Spleen (tissue), 13 donors: ENCODE data around the gene PIAS4. TPM values are rescaled to one million over a fixed set of nuclear protein-coding genes. Genes with fewer than 3 reads are reported as not detected.

ENCODE experiments used
- DNase-seq: peaks from one replicate; pipeline ENCODE4 v3.0.0-alpha.2; 2020
- H3K27ac ChIP-seq, 8 donors: fragments of 200-600 bp; sonication (generic) in 7 of 8; 1 replicate in 4 of 8; 2 replicates in 4 of 8; pipeline versions ENCODE4 v1.5.0 to v1.8.0; 2016 to 2021; ENCODE audit warnings: inconsistent platforms in 4 of 8, mild to moderate bottlenecking in 4 of 8, moderate library complexity in 1 of 8
- H3K27me3 ChIP-seq, 7 donors: fragments of 200-600 bp; sonication (generic) in 6 of 7; replicated peaks in 1 of 7; 1 replicate in 4 of 7; 2 replicates in 3 of 7; pipeline versions ENCODE4 v1.5.0 to v1.8.0; 2016 to 2021; ENCODE audit warnings: inconsistent platforms in 3 of 7, mild to moderate bottlenecking in 1 of 7
- H3K36me3 ChIP-seq, 6 donors: fragments of 200-600 bp; sonication (generic) in 5 of 6; 1 replicate in 4 of 6; 2 replicates in 2 of 6; pipeline versions ENCODE4 v1.5.0 to v1.8.0; 2016 to 2021; ENCODE audit warnings: inconsistent platforms in 2 of 6
- H3K4me1 ChIP-seq, 6 donors: fragments of 200-600 bp; sonication (generic) in 5 of 6; 1 replicate in 3 of 6; 2 replicates in 3 of 6; pipeline versions ENCODE4 v1.5.0 to v1.8.0; 2016 to 2021; ENCODE audit warnings: inconsistent platforms in 3 of 6
- H3K4me3 ChIP-seq, 8 donors: fragments of 200-600 bp; sonication (generic) in 7 of 8; 1 replicate in 4 of 8; 2 replicates in 4 of 8; pipeline versions ENCODE4 v1.5.0 to v1.8.0; 2016 to 2021; ENCODE audit warnings: inconsistent platforms in 4 of 8, mild to moderate bottlenecking in 4 of 8, moderate library complexity in 2 of 8
- H3K9me3 ChIP-seq, 8 donors: fragments of 200-600 bp; sonication (generic) in 7 of 8; 1 replicate in 4 of 8; 2 replicates in 4 of 8; pipeline versions ENCODE4 v1.5.0 to v1.8.0; 2016 to 2021; ENCODE audit warnings: inconsistent platforms in 4 of 8
- POLR2A ChIP-seq, 3 donors: fragments of 450-650 bp; IDR thresholded peaks; one replicate each; pipeline ENCODE4 v1.5.1; 2017; ENCODE audit warnings: antibody characterized with exemption in 3 of 3, mild to moderate bottlenecking in 1 of 3
- POLR2AphosphoS5 ChIP-seq, 3 donors: sonication (generic); formaldehyde crosslinking; IDR thresholded peaks; one replicate each; pipeline ENCODE4 v1.5.1; 2017; ENCODE audit warnings: antibody characterized with exemption in 3 of 3
- WGBS, 5 donors: extraction: QIAGEN DNeasy Blood & Tissue Kit in 3 of 5; methylation state at CpG; one replicate each; pipeline versions ENCODE4 v1.1.5 to v1.1.7; 2013 to 2018; 5-methylcytosine and 5-hydroxymethylcytosine counted together
- intact Hi-C: fragments of 100-400 bp; cut with DNase I; formaldehyde crosslinking; loops from one replicate; pipeline ENCODE4 v1.15.0; 2023; ENCODE audit warnings: low total_unique reads
- long read RNA-seq, 2 donors: transcript quantifications; one replicate each; lab custom pipeline, GENCODE V29; 2026
- polyA plus RNA-seq, 3 donors: library from polyadenylated mRNA; stranded (reverse); fragments of 200-250 nt; gene quantifications; one replicate each; pipeline ENCODE4 v1.2.1, GENCODE V29; 2013
- total RNA-seq, 7 donors: library from RNA; depleted of rRNA in 3 of 7; stranded (reverse); fragments of >200 nt in 3 of 7; fragmentation: NEBNext Ultra II Directional in 4 of 7; extraction: Animal tissue kit (Norgen Biotek cat#: 25700) in 4 of 7; gene quantifications; one replicate each; pipeline versions ENCODE4 v1.1.0 to v1.2.1, GENCODE V29; 2016 to 2021
- TF ChIP-seq, protein P1 (sequence below), 11 experiments: fragments of 200-600 bp in 7 of 11; fragments of 450-650 bp in 4 of 11; sonication (generic) in 4 of 11; IDR thresholded peaks in 8 of 11; conservative IDR thresholded peaks in 3 of 11; 1 replicate in 7 of 11; 2 replicates in 4 of 11; pipeline versions ENCODE4 v1.4.0 to v1.8.0; 2016 to 2021; ENCODE audit warnings: antibody characterized with exemption in 11 of 11, inconsistent platforms in 4 of 11, mild to moderate bottlenecking in 1 of 11
- donor health status: healthy with polysubstance abuse.
- donor health status: DM: no; HTN: no; CAD: no; lungs with moderate emphysema.
- donor health status: DM: no; HTN: no; CAD: no.
- donor health status: Bipolar disorder and iron deficiency.
- donor health status: healthy.
- donor health status: DM: no; HTN: no; CAD: no.
- donor health status: DM: yes; HTN: yes; CAD: no.

PIAS4 gene, protein sequence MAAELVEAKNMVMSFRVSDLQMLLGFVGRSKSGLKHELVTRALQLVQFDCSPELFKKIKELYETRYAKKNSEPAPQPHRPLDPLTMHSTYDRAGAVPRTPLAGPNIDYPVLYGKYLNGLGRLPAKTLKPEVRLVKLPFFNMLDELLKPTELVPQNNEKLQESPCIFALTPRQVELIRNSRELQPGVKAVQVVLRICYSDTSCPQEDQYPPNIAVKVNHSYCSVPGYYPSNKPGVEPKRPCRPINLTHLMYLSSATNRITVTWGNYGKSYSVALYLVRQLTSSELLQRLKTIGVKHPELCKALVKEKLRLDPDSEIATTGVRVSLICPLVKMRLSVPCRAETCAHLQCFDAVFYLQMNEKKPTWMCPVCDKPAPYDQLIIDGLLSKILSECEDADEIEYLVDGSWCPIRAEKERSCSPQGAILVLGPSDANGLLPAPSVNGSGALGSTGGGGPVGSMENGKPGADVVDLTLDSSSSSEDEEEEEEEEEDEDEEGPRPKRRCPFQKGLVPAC
- 10 to 100 TPM; 16.4 to 30.5 (median 29.0) TPM for total RNA-seq
- 10 to 100 TPM in 1 of 3 donors, 1 to 10 TPM in 2; 6.2 to 13.9 (median 6.4) TPM for polyA plus RNA-seq
- long read RNA-seq, donor 1, transcript PIAS4-201 (11 exons, 3,159 nt) = major isoform, 5 of 11 reads
- long read RNA-seq, donor 1, partial matches to known transcripts = 6 of 11 reads
- long read RNA-seq, donor 1, other reads (novel, unspliced or antisense) = 0 of 11 reads
- long read RNA-seq, donor 2, transcript PIAS4-201 (11 exons, 3,159 nt) = major isoform, 5 of 5 reads
- long read RNA-seq, donor 2, partial matches to known transcripts = 0 of 5 reads
- long read RNA-seq, donor 2, other reads (novel, unspliced or antisense) = 0 of 5 reads

DNA sequence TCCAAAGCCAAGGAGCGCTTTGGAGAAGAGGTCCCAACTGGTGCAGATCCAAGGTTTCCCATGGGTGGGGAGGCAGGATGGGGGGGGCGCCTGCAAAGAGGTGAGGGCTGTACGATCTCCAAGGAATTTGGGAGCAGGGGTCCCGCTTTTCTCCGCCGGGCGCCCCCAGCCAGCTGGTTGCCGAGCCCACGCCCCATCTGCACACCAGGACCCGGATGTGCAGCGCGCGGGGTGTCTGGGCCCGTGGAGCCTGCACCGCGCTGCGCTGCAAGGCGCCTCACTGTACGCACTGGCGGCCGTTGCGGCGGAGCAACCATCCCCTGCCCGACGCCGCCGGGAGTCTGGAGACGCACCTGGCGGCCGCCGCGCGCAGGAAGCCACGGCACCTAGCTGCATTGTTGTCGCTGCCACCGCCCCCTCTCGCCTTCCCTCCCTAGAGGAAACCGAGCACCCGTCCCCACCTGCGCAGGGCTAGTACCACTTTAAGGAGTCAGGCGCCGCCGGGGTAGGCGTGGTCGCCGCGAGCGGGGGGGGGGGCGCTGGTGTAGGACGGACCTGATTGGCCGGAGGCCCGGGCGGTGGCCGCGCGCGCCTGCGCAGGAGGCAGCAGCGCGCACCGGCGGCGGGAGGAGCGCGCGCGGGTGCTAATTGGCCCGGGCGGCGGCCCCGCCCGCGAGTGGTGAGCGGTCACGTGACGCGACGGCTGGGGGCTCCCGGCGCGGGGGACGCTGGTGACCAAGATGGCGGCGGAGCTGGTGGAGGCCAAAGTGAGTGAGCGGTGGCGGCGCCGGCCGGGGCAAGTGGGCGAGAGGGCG lies at the start of gene PIAS4:
PIAS4 (plus strand) TSS at position 716 of the 815 bp plus-strand sequence; CDS start at position 741, 25 bp downstream.
- peak within 1 kb of the TSS; percentile 70 to 93 (median 88) for H3K27ac ChIP-seq
- peak; percentile 99 for DNase-seq
- H3K9me3 ChIP-seq = no peaks in the 10 kb centered on the region
- no peaks in the 10 kb centered on the region for H3K27me3 ChIP-seq
- intact Hi-C loops = loop anchor here (10.0 kb wide), 1 partner anchor 58 kb away; the partner anchor contains the start of gene ZBTB7A
- peak in 1 of 3 donors; percentile 58 for TF ChIP-seq POLR2A (IDR thresholded peaks at IDR 0.05)
- TF ChIP-seq, protein P1, sequence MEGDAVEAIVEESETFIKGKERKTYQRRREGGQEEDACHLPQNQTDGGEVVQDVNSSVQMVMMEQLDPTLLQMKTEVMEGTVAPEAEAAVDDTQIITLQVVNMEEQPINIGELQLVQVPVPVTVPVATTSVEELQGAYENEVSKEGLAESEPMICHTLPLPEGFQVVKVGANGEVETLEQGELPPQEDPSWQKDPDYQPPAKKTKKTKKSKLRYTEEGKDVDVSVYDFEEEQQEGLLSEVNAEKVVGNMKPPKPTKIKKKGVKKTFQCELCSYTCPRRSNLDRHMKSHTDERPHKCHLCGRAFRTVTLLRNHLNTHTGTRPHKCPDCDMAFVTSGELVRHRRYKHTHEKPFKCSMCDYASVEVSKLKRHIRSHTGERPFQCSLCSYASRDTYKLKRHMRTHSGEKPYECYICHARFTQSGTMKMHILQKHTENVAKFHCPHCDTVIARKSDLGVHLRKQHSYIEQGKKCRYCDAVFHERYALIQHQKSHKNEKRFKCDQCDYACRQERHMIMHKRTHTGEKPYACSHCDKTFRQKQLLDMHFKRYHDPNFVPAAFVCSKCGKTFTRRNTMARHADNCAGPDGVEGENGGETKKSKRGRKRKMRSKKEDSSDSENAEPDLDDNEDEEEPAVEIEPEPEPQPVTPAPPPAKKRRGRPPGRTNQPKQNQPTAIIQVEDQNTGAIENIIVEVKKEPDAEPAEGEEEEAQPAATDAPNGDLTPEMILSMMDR (IDR thresholded peaks at IDR 0.05 in 8 of 11, conservative IDR thresholded peaks at IDR 0.05 in 3 of 11) = peak in 5 of 11 experiments; percentile 10 to 42 (median 34)
- peak; percentile 84 to 89 (median 88) for TF ChIP-seq POLR2AphosphoS5 (IDR thresholded peaks at IDR 0.05)
- peak within 1 kb of the TSS; percentile 58 to 100 (median 96) for H3K4me3 ChIP-seq
- H3K36me3 ChIP-seq = peaks cover 0 to 22% (median 5%) of the 10 kb centered on the region in 6 donors
- 0 to 1% (median 1%) methylated on average over 24 to 91 of the region's 91 CpGs for WGBS, 5 donors
- peaks cover 21 to 57% (median 46%) of the 10 kb centered on the region in 6 donors for H3K4me1 ChIP-seq

DNA sequence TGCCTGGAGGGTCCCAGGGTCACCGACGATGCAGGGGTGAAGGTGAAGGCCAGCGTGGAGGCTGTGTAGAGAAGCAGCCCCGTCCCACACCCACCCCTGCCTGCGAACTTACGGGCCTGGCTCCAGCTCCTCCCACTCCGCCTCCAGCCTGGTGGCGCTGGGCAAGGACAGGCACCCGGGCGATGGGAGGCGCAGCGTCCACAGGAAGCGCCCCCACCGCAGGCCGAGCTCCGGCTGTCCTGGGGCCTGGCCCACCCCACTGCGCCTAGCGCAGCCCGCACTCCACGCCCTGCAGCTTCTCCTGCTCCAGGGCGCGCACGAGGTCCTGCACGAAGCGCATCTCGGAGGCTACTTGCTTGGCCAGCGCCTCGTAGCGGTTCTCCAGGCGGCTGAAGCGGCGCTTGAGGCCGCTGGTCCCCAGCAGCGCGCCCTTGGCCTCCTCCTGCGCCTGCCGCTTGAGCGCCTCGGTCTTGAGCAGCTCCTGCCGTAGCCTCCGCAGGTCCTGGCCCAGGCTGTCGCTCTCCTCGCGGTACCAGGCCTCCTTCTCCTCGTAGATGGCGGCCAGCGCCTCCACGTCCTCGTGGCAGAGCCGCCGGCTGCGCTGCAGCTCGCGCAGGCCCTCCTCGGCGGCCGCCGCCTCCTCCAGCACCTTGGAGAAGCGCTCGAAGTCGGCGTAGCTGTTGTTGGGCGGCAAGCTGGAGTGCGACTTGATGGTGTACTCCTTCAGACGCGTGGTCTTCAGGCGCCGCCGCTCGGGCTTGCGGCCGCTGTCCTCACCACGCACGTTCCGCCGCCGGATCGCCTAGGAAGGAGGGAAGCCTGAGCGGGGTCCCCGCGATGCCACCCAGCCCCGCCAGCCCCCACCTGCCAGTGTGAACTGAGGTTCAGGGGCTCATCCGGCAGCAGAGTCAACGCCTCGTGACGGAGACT lies 48.4 kb upstream of the PIAS4 start:
- 94 to 96% (median 96%) methylated on average over 77 to 86 of the region's 86 CpGs for WGBS, 5 donors
- Histone ChIP-seq H3K27ac (no peak overlapping the region), H3K4me1 (no peaks in the 10 kb centered on the region), H3K4me3 (no peak overlapping the region), H3K9me3 (no peaks in the 10 kb centered on the region), H3K27me3 (no peaks in the 10 kb centered on the region), H3K36me3 (peaks cover 3 to 88% (median 78%) of the 10 kb centered on the region in 6 donors)
- TF ChIP-seq POLR2AphosphoS5 (IDR thresholded peaks at IDR 0.05) = peak in 1 of 3 donors; percentile 51
- TF ChIP-seq, protein P1 (IDR thresholded peaks at IDR 0.05 in 8 of 11, conservative IDR thresholded peaks at IDR 0.05 in 3 of 11) = no peak
- DNase-seq = no peak
- intact Hi-C loops = no loop called here

DNA sequence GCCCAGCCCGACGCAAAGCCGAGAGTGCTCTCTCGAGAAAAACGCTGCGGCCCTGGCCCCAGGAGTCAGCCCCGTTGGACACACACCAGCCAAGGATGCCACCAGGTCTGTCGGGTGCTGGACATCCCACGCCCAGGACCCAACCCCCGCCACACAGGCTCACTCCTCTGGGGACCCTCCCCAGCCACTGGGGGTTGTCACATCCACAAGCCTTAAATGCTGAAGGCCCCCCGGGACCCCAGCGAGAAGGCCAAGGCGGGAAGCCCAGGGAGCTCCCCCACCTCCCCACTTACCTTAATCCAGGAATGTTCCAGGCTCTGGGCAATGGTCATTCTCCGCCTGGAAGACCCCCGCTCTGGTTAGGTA lies 47.8 kb upstream of the PIAS4 start:
- no peak overlapping the region for H3K27ac ChIP-seq

More for the DNA sequence above, 47.8 kb upstream of the PIAS4 start:
- TF ChIP-seq POLR2AphosphoS5 (IDR thresholded peaks at IDR 0.05) (no peak), POLR2A (IDR thresholded peaks at IDR 0.05) (no peak)
- H3K4me1 ChIP-seq = peaks cover 0 to 3% (median 0%) of the 10 kb centered on the region in 6 donors
- no peak overlapping the region for H3K4me3 ChIP-seq
- intact Hi-C loops = no loop called here
- no peaks in the 10 kb centered on the region for H3K27me3 ChIP-seq
- no peak for DNase-seq
- H3K36me3 ChIP-seq = peaks cover 3 to 95% (median 84%) of the 10 kb centered on the region in 6 donors
- WGBS, 5 donors = 95 to 99% (median 96%) methylated on average over 12 to 15 of the region's 15 CpGs
- no peaks in the 10 kb centered on the region for H3K9me3 ChIP-seq
